ENCODE results near the gene GNAQ. TPM values are rescaled to one million over a fixed set of nuclear protein-coding genes. Genes with fewer than 3 reads are reported as not detected.
A peak's percentile ranks its signal among the peaks of the same experiment; 100 is the strongest.

GNAQ gene
- total RNA-seq, 1 donor = 35.0 TPM

DNA sequence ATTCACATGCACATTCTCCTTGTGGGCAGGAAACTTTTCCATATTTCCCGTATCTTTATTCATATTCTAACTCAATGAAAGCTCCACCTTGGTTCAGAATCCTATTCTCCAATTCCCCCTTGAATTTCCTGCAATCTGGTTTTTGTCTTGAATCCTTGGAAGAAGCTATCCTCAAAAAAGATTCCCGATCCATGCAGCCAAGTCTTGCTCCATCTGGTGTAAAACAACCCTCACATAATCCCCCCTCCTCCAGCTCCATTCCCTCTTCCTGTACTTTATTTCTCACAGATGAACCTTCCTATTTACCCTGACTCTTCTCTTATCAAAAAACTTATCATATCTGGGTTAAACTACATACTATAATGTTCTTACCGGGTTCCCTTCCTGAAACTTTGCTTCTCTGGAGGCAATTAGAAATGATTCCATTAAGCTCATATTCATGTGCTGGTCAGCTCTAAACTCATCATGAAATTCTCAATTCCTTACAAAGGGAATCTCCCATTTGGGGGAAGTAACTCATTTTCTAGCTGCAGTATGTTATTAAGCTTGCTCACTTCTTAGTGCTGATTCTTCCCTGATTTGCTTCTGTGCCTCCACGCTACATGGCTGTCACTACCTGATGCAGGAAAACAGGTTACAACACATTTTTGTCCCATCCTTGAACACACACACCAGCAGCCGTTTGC is 81.7 kb downstream of the GNAQ start:
- no peak for DNase-seq (ENCODE audit: low read depth in 2 of 3, low spot score in 2 of 3)

DNA sequence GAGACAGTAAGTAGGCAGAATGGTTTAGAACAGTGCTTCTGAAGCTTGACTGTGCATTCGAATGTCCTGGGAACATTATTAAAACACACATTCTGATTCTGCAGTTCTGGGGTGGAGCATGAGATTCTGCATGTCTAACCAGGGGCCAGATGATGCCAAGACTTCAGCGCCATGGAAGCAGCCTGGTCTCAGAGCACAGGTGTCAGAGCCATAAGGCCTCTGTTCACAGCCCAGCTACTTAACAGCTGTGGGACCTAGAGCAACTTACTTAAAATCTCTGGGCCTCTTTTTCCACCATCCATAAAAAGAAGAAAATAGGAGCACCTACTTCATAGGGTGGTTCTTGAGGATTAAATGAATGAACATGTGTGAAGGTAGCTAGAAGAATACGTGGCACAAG is 84.0 kb downstream of the GNAQ start:
- DNase-seq (ENCODE audit: low read depth in 2 of 3, low spot score in 2 of 3) = no peak

DNA sequence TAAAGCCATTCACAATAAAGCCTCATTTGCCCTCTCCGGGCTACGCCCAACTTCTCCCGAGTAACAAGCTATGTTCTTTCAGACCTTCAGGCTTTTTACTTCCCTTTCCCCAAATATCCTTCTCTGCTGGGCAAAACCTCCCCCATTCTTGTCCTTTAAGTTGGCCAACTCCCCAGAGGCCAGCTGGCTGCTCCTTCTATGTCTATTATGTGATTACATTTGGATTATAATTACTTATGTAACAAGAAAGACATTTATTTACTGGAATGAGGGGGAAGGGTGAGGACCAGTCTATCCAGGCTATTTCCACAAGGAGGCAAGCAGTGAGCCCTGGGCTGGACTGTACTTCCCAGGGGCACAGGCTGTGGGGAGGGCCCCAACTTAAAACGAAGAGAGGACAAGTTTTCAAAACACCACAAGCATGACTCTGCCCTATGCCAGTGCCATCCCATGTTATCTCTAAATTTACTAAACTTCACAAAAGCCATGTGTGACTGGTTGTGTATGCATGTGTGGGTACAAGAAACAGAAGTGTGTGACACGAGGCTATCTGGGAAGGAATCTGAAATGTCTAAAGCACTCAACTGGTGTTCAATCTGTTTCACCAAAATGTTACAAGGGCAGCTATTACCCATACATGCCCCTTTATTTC is 84.5 kb downstream of the GNAQ start:
- DNase-seq (ENCODE audit: low read depth in 2 of 3, low spot score in 2 of 3) = no peak

DNA sequence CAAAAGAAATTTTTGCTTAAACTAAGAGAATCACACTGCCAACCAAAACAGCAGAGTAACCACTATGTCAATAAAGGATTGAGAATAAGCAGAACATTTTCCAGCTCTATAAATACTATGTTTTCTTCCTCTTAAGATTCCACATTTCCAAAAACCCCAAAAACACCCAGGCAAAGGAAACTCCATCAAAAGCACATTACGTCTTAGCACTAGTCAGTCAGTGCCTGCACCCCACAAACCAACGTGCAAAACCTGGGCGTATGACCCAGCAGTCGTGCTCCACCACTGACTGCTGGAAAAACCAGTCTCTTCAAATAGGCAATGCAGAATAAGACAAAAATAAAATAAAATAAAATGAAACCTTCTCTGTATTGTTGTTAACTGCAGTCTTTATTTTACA is 85.3 kb downstream of the GNAQ start:
- no peak for DNase-seq (ENCODE audit: low read depth in 2 of 3, low spot score in 2 of 3)

DNA sequence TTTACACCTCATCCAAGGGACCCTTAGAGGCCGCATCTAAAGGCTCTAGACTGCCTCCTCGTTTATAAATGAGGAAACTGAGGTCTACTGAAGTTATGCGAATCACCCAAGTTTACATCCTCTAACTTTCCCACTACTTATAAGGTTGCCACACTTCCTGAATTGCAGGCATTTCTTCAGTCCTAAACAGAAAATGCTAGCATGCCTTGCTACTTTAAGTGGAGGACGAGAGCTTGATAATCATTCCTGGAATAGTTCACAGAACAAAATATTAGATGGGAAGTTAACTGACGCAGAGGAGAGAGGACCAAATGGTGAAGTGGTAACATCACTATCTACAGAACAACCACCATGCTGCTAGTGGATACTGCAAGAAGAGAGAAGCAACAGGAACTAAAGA is 85.8 kb downstream of the GNAQ start:
- no peak for DNase-seq (ENCODE audit: low read depth in 2 of 3, low spot score in 2 of 3)

- peak in 2 of 3 donors; percentile 80 to 89 for DNase-seq (ENCODE audit: low read depth in 2 of 3, low spot score in 2 of 3)
Measured at GRCh38 chr9:77944556-77945243, 86.9 kb downstream of the GNAQ start.

DNA sequence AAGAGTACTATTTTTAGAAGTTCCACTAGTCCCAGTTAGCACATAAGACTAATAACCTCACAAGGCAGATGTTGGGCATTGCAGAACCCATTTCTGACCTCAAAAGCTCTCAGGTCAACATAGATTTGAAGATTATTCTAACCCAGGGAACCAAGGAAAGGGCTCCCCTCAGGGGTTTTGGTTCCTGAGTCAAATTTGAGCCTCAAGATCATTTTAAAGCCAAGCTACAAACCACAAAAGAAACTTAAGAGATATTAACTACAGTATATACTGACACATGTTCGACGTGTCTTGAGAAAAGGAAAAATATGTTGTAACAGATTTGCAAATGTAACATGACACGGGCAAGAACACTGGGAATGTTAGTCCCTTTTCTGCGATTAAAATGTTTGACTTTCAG is 88.6 kb downstream of the GNAQ start:
- DNase-seq (ENCODE audit: low read depth in 2 of 3, low spot score in 2 of 3) = no peak

- no peak for DNase-seq (ENCODE audit: low read depth in 2 of 3, low spot score in 2 of 3)
Measured at GRCh38 chr9:77939149-77939668, 92.4 kb downstream of the GNAQ start.

DNA sequence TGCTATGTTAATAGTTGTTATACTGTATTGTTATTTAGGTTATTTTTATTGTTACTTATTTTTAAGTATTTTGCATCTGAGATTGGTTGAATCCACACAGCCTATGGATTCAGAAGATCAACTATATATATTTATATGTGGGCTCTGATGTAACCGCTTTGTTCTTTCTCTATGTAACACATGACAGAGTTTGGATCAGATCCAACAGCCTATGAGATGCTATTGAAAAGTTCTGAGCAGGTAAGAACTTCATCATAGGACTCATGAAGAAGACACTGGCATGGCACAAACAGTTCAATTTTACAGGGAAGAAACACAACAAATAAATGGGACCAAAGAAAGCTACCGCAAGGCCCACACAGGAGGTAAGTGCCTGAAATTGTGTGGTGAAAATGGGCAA is 93.4 kb downstream of the GNAQ start:
- DNase-seq (ENCODE audit: low read depth in 2 of 3, low spot score in 2 of 3) = no peak

- peak in 1 of 3 donors; percentile 54 for DNase-seq (ENCODE audit: low read depth in 2 of 3, low spot score in 2 of 3)
Measured at GRCh38 chr9:77935974-77936373, 95.6 kb downstream of the GNAQ start.

GRCh38 chr9:77935211-77935610 is 96.4 kb downstream of the GNAQ start:
- DNase-seq (ENCODE audit: low read depth in 2 of 3, low spot score in 2 of 3) = no peak

- DNase-seq (ENCODE audit: low read depth in 2 of 3, low spot score in 2 of 3) = no peak
Measured at GRCh38 chr9:77933976-77934375, 97.6 kb downstream of the GNAQ start.

DNA sequence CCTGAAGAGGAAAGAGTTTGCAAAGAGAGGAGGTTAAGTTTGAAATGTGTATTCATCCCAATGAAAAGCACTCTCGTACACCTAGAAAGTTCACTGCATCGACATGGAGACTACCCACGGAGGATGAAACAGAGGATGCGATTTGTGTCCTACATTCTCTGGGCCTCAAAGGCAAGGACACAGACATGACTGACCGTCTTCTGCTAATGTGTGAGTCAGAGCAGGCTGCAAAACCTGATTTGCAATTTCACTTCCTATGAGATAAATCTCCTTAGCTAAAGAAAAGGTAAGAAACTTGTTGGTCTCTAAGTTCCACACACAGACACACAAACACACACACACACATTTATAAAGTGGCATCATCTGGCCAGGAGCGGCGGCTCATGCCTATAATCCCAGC is 98.6 kb downstream of the GNAQ start:
- DNase-seq (ENCODE audit: low read depth in 2 of 3, low spot score in 2 of 3) = no peak

DNA sequence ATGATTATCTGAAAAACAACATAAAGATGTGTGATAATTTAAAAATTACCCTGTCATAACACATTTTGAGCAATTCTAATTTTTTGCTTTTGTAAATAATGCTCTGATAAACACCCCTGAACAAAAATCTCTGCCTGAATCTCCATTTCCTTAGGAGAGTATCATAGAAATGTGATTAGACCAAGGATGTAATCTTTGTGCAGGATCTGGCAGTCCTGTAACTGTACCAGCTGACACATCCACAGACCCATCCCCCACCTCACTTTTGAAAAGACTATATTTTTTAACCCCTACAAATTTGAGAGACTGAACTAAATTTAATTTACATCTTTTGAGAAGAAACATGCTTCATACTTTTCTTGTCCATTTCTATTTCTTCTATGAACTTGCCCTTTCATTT is 101.7 kb downstream of the GNAQ start:
- no peak for DNase-seq (ENCODE audit: low read depth in 2 of 3, low spot score in 2 of 3)

- DNase-seq (ENCODE audit: low read depth in 2 of 3, low spot score in 2 of 3) = peak in 1 of 3 donors; percentile 37
Measured at GRCh38 chr9:77927265-77927664, 104.3 kb downstream of the GNAQ start.

- DNase-seq (ENCODE audit: low read depth in 2 of 3, low spot score in 2 of 3) = no peak
Measured at GRCh38 chr9:77926371-77926878, 105.2 kb downstream of the GNAQ start.

DNA sequence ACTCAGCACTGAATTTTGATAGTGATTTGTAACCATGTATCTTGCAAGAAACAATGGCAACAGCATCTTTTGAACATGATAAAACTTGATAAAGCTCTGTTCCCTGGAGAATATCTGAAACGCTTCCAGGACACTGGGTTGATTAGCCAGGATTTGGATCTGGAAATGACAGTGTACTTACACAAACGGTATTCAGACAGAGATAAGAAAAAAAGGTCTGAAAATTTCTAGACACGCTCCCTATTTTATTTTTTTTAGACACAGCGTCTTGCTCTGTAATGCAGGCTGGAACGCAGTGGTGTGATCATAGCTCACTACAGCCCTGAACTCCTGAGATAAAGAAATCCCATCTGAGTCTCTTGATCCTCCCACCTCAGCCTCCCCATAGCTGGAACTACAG is 109.0 kb downstream of the GNAQ start:
- DNase-seq (ENCODE audit: low read depth in 2 of 3, low spot score in 2 of 3) = no peak

- no peak for DNase-seq (ENCODE audit: low read depth in 2 of 3, low spot score in 2 of 3)
Measured at GRCh38 chr9:77917800-77918199, 113.8 kb downstream of the GNAQ start.

- DNase-seq (ENCODE audit: low read depth in 2 of 3, low spot score in 2 of 3) = no peak
Measured at GRCh38 chr9:77916820-77917219, 114.8 kb downstream of the GNAQ start.

GRCh38 chr9:77916410-77916819 is 115.2 kb downstream of the GNAQ start:
- DNase-seq (ENCODE audit: low read depth in 2 of 3, low spot score in 2 of 3) = peak in 1 of 3 donors; percentile 58

- no peak for DNase-seq (ENCODE audit: low read depth in 2 of 3, low spot score in 2 of 3)
Measured at GRCh38 chr9:77915744-77916143, 115.9 kb downstream of the GNAQ start.

All from hematopoietic multipotent progenitor cell (in vitro differentiated cells).